GM10266 (cell line): Measurements from ENCODE around the gene GRIPAP1.

Experiments
- DNase-seq: peaks from one replicate; pipeline ENCODE4 v3.0.0; 2012; ENCODE audit errors: extremely low spot score
- TF ChIP-seq, protein P1 (sequence below): IDR thresholded peaks from 2 replicates; pipeline ENCODE4 v1.5.1; 2012; ENCODE audit warnings: mild to moderate bottlenecking, low read depth; ENCODE audit not compliant: control insufficient read depth, insufficient read depth; ENCODE audit errors: missing control alignments

The GRIPAP1 gene

DNA sequence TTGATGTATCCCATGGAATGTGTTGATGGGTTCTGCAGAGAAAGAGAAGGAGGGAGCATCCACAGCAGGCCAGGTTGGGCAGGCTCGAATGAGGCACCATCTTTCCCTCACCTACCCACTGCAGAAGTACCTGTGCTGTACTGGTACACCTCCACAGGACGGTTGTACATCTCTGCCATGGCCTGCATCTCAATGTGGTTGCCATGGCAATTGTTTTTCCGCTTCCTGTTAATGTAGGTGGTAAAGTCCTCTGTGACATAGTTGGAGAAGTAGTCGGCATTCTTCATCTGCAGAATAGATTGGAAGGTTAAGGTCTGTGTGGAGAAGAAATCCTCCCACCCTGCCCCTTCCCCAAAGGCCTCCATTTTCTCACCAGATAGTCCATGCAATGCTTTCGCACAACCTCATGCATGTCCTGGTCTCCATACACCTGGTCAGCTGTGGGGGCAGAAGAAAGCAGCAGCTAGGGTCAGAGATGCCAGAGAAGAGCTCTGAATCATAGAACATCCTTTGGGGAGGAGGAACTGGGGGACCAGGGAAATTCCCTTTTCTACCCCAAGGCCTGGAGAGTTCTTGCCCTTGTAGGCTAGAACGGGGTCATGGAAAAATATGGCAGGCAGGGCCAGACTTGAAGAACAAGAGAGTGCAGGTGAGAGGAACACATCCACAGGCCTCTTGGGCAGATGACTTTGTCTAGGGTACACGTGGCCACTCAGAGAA is 67.3 kb downstream of the GRIPAP1 start:
- TF ChIP-seq, protein P1, sequence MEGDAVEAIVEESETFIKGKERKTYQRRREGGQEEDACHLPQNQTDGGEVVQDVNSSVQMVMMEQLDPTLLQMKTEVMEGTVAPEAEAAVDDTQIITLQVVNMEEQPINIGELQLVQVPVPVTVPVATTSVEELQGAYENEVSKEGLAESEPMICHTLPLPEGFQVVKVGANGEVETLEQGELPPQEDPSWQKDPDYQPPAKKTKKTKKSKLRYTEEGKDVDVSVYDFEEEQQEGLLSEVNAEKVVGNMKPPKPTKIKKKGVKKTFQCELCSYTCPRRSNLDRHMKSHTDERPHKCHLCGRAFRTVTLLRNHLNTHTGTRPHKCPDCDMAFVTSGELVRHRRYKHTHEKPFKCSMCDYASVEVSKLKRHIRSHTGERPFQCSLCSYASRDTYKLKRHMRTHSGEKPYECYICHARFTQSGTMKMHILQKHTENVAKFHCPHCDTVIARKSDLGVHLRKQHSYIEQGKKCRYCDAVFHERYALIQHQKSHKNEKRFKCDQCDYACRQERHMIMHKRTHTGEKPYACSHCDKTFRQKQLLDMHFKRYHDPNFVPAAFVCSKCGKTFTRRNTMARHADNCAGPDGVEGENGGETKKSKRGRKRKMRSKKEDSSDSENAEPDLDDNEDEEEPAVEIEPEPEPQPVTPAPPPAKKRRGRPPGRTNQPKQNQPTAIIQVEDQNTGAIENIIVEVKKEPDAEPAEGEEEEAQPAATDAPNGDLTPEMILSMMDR: no peak
- no peak for DNase-seq

DNA sequence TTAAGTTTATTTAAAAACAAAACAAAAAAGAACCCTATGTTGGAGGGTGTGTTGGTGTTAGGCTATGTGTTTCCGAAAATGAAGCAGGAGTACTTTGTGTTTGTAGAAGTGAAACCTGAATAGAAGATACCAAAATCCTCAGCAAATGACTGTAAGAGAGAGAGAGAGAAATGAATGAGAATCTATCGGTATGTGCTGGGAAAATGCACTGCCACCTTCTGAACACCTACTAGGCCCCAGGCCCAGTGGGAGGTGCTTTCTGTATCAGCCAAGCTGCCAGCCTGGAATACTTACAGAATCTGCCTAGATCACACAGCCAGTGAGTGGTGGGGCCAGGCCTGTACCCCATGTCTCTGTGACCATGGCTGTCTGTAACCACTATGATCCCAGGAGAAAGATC is 68.3 kb downstream of the GRIPAP1 start:
- no peak for DNase-seq
- TF ChIP-seq, protein P1: no peak

DNA sequence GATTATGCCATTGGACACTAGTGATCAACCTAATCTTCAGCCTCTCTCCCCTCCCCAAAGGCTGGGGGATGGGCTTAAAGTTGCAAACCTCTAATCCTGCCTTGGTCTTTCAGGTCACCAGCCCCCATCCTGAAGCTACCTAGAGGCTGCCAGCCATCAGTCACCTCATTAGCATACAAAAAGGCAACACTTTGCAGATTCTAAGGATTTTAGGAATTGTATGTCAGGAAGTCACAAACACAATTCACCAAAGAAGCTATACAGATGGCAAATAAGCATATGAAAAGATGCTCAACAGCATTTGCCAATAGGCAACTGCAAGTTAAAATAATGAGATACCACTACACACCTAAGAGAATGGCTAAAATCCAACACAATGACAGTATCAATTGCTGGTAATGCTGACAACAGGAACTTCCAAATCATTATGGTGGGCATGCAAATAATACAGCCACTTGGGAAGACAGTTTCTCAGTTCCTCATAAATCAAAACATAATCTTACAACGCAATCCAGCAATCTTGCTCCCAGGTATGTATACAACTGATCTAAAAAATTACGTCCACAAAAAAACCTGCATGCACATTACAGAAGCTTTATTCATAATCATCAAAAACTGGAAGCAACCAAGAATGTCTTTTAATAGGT is 74.2 kb downstream of the GRIPAP1 start:
- TF ChIP-seq, protein P1: no peak
- no peak for DNase-seq

DNA sequence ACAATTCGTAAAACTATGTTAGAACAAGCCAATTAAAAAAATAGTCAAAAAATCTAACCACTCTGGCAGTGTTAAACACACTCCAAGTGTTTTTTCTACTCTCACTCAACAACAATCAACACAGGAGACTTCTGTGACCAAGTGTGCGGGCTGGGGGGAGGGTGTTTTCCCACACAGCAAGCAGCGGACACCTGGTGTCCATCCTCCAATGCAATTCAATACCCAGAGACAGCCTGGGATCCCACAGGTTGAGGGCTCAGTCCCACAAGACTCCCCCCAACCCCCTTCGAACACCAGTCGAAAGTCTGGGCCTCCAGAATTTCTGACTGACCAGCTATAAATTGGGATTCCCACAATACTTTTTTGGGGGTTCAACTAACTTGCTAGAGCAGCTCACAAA is 74.9 kb downstream of the GRIPAP1 start:
- TF ChIP-seq, protein P1: no peak
- DNase-seq: no peak

DNA sequence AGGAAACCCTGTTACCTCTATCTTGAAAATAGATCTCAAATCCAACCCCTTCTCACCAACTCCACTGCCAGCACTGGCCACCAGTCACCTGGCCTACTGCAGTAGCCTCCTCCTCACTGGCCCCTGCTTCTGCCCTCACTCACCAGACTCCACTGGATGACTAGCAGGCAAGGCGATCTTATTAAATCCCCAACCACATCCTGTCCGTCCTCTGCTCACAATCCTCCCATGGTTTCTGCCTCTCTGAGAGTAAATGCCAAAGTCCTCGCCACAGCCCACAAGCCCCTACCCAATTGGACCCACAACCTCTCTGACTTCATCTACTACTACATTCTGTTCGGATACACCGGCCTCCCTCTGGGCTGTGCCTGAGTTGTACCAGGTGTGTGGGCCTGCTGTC is 77.8 kb downstream of the GRIPAP1 start:
- TF ChIP-seq, protein P1: no peak
- DNase-seq: no peak

DNA sequence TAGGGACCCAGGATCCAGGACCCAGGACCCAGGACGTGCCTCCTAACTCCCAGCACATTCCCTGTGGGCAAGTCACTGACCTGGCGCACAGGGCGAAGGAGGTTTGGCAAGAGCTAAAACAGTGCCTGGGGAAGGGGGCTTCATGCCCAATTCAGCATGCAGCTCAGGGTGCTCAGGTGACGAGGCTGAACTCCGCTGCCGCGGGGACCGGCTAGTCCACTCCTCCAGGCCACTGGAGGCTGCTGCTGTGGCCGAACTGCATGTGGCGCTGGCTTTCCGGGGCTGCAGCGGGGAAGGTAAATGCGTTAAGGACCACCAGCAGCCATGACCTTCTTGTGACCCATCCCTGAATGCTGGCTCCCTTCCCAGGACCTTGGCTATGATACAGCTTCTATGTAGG is 78.3 kb downstream of the GRIPAP1 start:
- no peak for DNase-seq
- TF ChIP-seq, protein P1: no peak
